ENCODE measurements around the gene PLXDC1.

The PLXDC1 gene

DNA sequence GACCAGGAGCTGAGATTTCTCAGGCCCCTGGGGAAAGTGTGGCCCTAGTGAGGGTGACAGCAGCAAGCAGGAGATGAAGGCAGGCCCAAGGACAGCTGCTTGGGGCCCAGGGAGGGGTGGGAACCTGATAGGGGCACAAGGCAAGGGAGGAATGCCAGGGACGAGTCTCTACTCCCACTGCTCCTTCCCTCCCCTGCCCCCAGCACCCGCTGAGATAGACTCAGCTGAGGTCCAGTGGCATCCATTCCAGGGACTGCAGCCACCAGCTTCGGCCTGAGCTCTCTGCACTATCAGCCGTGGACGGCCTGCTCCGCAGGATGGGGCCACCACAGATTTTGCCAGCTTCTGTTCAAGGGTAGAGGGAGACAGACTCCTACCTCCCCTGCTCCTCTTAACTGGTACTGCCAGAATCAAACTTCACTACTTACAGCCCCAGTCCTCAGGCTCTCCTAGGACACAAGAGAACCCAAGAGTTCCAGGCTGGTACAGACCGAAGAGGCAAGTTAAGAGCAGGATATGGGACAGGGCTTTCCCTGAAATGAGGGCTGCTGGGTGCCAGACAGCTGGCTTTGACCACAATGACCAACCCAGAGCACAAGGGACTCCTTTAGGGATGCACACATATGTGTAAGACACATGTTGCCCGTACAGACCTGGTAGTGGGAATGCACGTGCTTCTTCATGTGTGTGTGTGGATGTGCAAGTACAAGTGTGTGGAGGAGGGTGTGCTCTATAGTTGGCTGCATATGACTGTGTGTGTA, 40.5 kb upstream of the PLXDC1 start:
- TF ChIP-seq, protein P1, sequence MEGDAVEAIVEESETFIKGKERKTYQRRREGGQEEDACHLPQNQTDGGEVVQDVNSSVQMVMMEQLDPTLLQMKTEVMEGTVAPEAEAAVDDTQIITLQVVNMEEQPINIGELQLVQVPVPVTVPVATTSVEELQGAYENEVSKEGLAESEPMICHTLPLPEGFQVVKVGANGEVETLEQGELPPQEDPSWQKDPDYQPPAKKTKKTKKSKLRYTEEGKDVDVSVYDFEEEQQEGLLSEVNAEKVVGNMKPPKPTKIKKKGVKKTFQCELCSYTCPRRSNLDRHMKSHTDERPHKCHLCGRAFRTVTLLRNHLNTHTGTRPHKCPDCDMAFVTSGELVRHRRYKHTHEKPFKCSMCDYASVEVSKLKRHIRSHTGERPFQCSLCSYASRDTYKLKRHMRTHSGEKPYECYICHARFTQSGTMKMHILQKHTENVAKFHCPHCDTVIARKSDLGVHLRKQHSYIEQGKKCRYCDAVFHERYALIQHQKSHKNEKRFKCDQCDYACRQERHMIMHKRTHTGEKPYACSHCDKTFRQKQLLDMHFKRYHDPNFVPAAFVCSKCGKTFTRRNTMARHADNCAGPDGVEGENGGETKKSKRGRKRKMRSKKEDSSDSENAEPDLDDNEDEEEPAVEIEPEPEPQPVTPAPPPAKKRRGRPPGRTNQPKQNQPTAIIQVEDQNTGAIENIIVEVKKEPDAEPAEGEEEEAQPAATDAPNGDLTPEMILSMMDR (IDR thresholded peaks at IDR 0.05; ENCODE audit: low read depth, low read length), result no peak
- DNase-seq (ENCODE audit: extremely low read depth, low read depth), result no peak

DNA sequence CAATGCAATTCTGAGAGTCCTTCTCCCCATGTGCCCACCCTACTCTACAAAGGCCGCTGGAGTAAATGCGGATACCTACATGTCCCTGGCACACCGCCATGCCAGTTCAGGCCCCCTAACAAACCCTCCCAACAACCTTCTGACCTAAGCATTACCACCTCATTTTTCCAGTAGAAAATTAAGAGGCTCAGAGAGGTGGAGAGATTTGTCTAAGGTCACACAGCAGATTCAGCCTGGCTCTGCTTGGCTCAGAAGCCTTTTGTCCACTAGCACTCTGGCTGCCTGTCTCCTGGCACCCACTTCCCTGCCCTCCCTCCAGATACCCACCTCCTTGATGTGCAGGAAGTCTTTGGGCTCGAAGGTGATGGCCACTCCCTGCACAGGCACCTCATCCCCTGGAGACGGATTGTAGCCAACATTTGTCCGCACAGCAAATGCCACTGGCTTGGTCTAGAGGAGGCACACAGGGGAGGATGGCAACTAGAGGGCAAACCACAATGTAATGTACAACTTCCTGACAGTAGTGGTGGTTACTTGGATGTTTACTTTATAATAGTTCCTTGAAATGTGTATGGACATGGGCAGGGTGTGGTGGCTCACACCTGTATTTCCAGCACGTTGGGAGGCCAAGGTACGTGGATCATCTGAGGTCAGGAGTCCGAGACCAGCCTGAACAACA, 35.9 kb upstream of the PLXDC1 start:
- TF ChIP-seq, protein P1 (IDR thresholded peaks at IDR 0.05; ENCODE audit: low read depth, low read length), result no peak
- DNase-seq (ENCODE audit: extremely low read depth, low read depth), result no peak

DNA sequence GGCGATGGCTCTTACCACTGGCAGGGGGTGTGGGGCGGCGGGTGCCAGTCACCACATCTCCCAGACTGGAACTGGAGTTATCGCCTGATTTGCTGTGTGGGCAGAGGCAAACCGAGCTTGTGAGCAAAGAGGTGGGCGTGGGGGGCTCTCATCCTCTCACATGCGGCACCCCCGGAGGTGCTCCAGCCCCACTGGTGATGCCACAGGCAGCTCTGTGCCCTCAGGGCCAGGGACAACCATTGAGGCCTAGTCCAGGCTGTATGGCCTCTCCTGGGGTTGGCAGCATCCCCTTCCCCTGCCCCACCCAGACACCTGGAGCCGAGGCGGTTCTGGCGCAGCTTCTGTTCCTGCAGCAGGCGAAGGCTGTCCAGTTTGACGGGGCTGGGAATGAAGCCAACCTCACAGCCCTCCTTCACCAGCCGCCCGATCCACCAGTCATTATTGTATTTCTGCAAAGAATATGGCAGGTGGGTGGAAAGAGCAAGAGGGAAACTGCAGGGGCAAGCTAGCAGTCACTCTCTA, 35.1 kb upstream of the PLXDC1 start:
- no peak for DNase-seq (ENCODE audit: extremely low read depth, low read depth)
- TF ChIP-seq, protein P1 (IDR thresholded peaks at IDR 0.05; ENCODE audit: low read depth, low read length), result no peak

DNA sequence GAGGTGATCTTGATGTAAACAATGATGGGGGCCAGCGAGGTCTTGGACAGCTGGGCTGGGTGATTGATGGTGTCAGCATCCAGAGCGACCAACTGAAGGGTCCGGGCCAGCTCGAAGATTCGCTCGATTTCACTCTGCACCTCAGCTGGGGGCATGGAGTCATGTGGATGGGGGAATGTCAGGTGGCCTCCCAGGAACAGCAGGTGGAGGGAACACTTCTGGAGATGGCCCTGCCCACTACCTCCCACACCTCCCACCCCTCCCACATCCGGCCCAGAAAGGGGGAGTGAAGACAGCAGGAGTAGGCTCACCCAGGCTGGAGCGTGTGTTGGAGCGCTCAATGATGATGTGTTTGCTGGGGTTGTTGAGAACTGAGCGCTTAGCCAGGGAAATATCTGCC, 32.3 kb upstream of the PLXDC1 start:
- DNase-seq (ENCODE audit: extremely low read depth, low read depth), result no peak
- TF ChIP-seq, protein P1 (IDR thresholded peaks at IDR 0.05; ENCODE audit: low read depth, low read length), result no peak

DNA sequence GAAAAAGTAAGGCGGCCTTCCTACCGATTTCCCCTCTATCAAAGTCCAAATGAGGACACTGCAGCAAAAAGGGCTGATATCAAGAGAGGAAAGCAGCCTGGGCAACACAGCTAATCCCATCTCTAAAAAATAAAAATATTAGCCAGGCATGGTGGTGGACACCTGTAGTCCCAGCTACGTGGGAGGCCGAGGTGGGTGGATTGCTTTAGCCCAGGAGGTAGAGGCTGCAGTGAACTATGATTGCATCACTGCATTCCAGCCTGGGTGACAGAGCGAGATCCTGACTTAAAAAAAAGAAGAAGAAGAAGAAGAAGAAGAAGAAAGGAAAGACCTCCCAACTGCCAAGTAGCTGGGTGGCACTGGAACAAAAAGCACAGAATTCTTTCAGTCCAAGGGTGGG, 31.6 kb upstream of the PLXDC1 start:
- DNase-seq (ENCODE audit: extremely low read depth, low read depth), result no peak
- TF ChIP-seq, protein P1 (IDR thresholded peaks at IDR 0.05; ENCODE audit: low read depth, low read length), result no peak

DNA sequence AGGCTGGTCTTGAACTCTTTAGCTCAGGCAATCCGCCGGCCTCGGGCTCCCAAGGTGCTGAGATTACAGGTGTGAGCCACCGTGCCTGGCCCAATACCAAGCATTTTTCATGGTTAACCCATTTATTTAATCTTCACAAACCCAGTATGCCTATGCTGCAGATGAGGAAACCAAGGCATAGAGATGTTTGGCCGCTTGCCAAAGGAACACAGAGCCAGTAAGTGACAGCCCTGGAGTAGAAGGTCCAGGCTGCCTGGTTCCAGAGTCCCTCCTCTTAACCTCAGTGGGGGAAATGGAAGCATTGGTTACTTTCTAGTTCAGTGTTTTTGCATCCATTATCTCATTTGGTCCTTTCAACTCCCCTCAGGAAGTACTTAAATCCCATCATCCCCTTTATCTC, 29.9 kb upstream of the PLXDC1 start:
- DNase-seq (ENCODE audit: extremely low read depth, low read depth), result no peak
- TF ChIP-seq, protein P1 (IDR thresholded peaks at IDR 0.05; ENCODE audit: low read depth, low read length), result no peak

DNA sequence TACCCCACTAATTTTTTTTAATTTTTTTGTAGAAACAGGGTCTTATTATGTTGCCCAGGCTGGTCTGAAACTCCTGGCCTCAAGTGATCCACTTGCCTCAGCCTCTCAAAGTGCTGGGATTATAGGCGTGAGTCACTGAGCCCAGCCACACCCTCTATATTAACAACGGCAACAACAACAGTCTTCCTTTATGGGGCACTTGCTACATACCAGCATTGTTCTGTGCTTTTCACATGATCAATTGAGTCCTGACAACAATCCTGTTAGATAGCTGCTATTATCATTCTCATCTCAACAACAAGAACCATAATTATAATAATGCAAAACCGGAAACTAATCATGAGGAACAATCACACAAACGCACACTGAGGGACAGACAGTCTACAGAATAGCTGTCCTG, 27.1 kb upstream of the PLXDC1 start:
- DNase-seq (ENCODE audit: extremely low read depth, low read depth), result no peak
- TF ChIP-seq, protein P1 (IDR thresholded peaks at IDR 0.05; ENCODE audit: low read depth, low read length), result no peak
